Sigmoid colon (tissue), 7 donors: ENCODE data around the gene CPA5. TPM values are rescaled to one million over a fixed set of nuclear protein-coding genes. Genes with fewer than 3 reads are reported as not detected.

ENCODE experiments used
- DNase-seq: peaks from one replicate; pipeline ENCODE4 v3.0.0-alpha.2; 2019
- H3K27ac ChIP-seq, 4 donors: fragments of 200-600 bp; sonication (generic); one replicate each; pipeline ENCODE4 v1.5.1; 2016 to 2019; ENCODE audit warnings: mild to moderate bottlenecking in 1 of 4
- H3K27me3 ChIP-seq, 3 donors: fragments of 200-600 bp; sonication (generic); one replicate each; pipeline ENCODE4 v1.5.1; 2019; ENCODE audit warnings: mild to moderate bottlenecking in 1 of 3
- H3K36me3 ChIP-seq, 4 donors: fragments of 200-600 bp; sonication (generic); one replicate each; pipeline ENCODE4 v1.5.1; 2016 to 2019
- H3K4me1 ChIP-seq, 4 donors: fragments of 200-600 bp; sonication (generic); one replicate each; pipeline ENCODE4 v1.5.1; 2017 to 2019
- H3K4me3 ChIP-seq, 4 donors: fragments of 200-600 bp; sonication (generic); one replicate each; pipeline ENCODE4 v1.5.1; 2017 to 2019; ENCODE audit warnings: mild to moderate bottlenecking in 2 of 4, moderate library complexity in 1 of 4
- H3K9me3 ChIP-seq, 4 donors: fragments of 200-600 bp in 3 of 4; sonication (generic) in 3 of 4; one replicate each; pipeline versions ENCODE4 v1.5.1 to v1.6.1; 2013 to 2019
- CTCF ChIP-seq, 4 experiments: fragments of 450-650 bp in 3 of 4; fragments of 200-600 bp in 1 of 4; IDR thresholded peaks; one replicate each; pipeline ENCODE4 v1.5.1; 2016 to 2019; ENCODE audit warnings: antibody characterized with exemption in 4 of 4, mild to moderate bottlenecking in 3 of 4, moderate library complexity in 2 of 4
- EP300 ChIP-seq, 4 donors: sonication (generic); formaldehyde crosslinking; IDR thresholded peaks; one replicate each; pipeline ENCODE4 v1.6.1; 2017; ENCODE audit warnings: antibody characterized with exemption in 4 of 4
- POLR2A ChIP-seq, 2 donors: fragments of 450-650 bp; IDR thresholded peaks; one replicate each; pipeline ENCODE4 v1.6.1; 2016; ENCODE audit warnings: antibody characterized with exemption in 2 of 2, mild to moderate bottlenecking in 2 of 2, moderate library complexity in 2 of 2
- POLR2AphosphoS5 ChIP-seq, 4 donors: sonication (generic); formaldehyde crosslinking; IDR thresholded peaks; one replicate each; pipeline ENCODE4 v1.6.1; 2017; ENCODE audit warnings: antibody characterized with exemption in 4 of 4
- WGBS, 2 donors: extraction: QIAGEN DNeasy Blood & Tissue Kit; methylation state at CpG; one replicate each; pipeline ENCODE4 v1.1.7; 2013; 5-methylcytosine and 5-hydroxymethylcytosine counted together
- intact Hi-C: fragments of 100-400 bp; cut with DNase I; formaldehyde crosslinking; loops from one replicate; pipeline ENCODE4 v1.15.1; 2023
- polyA plus RNA-seq, 3 donors: library from polyadenylated mRNA; stranded (reverse); fragments of 200-250 nt; gene quantifications; one replicate each; pipeline ENCODE4 v1.2.3, GENCODE V29; 2013
- total RNA-seq, 4 donors: library from RNA; depleted of rRNA; stranded (reverse); fragments of >200 nt; gene quantifications; one replicate each; pipeline ENCODE4 v1.1.0, GENCODE V29; 2016
- donor health status: healthy with polysubstance abuse.
- donor health status: Bipolar disorder and iron deficiency.
- donor health status: healthy.

The CPA5 gene
- total and polyA plus RNA-seq, 7 donors = 1.1 TPM; not detected in 6

- Histone ChIP-seq H3K9me3 (no peaks in the 10 kb centered on the region), H3K4me1 (no peaks in the 10 kb centered on the region), H3K4me3 (no peak overlapping the region), H3K27ac (no peak overlapping the region), H3K27me3 (no peaks in the 10 kb centered on the region), H3K36me3 (no peaks in the 10 kb centered on the region)
- intact Hi-C loops = no loop called here
- TF ChIP-seq POLR2A (IDR thresholded peaks at IDR 0.05) = no peak
- TF ChIP-seq POLR2AphosphoS5 (IDR thresholded peaks at IDR 0.05) = no peak
- no peak for TF ChIP-seq CTCF (IDR thresholded peaks at IDR 0.05)
- no peak for TF ChIP-seq EP300 (IDR thresholded peaks at IDR 0.05)
- 90 to 94% methylated on average over 7 of the region's 7 CpGs for WGBS, 2 donors
- DNase-seq = no peak
These were observed 44.8 kb upstream of the CPA5 start for GRCh38 chr7:130299866-130300265.

GRCh38 chr7:130301501-130302020, 43.1 kb upstream of the CPA5 start:
- 76 to 84% methylated on average over 8 of the region's 8 CpGs for WGBS, 2 donors

GRCh38 chr7:130302649-130303048, 42.0 kb upstream of the CPA5 start:
- H3K36me3 ChIP-seq = no peaks in the 10 kb centered on the region
- no peak for TF ChIP-seq EP300 (IDR thresholded peaks at IDR 0.05)
- TF ChIP-seq POLR2AphosphoS5 (IDR thresholded peaks at IDR 0.05) = no peak
- TF ChIP-seq POLR2A (IDR thresholded peaks at IDR 0.05) = no peak
- TF ChIP-seq CTCF (IDR thresholded peaks at IDR 0.05) = no peak
- no peaks in the 10 kb centered on the region for H3K4me1 ChIP-seq
- H3K9me3 ChIP-seq = no peaks in the 10 kb centered on the region
- no peak overlapping the region for H3K27ac ChIP-seq
- no peak for DNase-seq
- H3K27me3 ChIP-seq = no peaks in the 10 kb centered on the region
- intact Hi-C loops = no loop called here
- no peak overlapping the region for H3K4me3 ChIP-seq

More at GRCh38 chr7:130301501-130302020, 43.1 kb upstream of the CPA5 start:
- no peak overlapping the region for H3K27ac ChIP-seq
- no peak for DNase-seq
- no peaks in the 10 kb centered on the region for H3K9me3 ChIP-seq
- H3K4me3 ChIP-seq = no peak overlapping the region
- intact Hi-C loops = no loop called here
- no peaks in the 10 kb centered on the region for H3K4me1 ChIP-seq
- TF ChIP-seq EP300 (IDR thresholded peaks at IDR 0.05) (no peak), POLR2A (IDR thresholded peaks at IDR 0.05) (no peak), POLR2AphosphoS5 (IDR thresholded peaks at IDR 0.05) (no peak), CTCF (IDR thresholded peaks at IDR 0.05) (no peak)
- H3K36me3 ChIP-seq = no peaks in the 10 kb centered on the region
- H3K27me3 ChIP-seq = no peaks in the 10 kb centered on the region

- TF ChIP-seq POLR2AphosphoS5 (IDR thresholded peaks at IDR 0.05) (no peak), EP300 (IDR thresholded peaks at IDR 0.05) (no peak), POLR2A (IDR thresholded peaks at IDR 0.05) (no peak), CTCF (IDR thresholded peaks at IDR 0.05) (no peak)
- no peaks in the 10 kb centered on the region for H3K9me3 ChIP-seq
- WGBS, 2 donors = 55 to 71% methylated on average over 2 of the region's 2 CpGs
- intact Hi-C loops = no loop called here
- no peak for DNase-seq
- no peaks in the 10 kb centered on the region for H3K4me1 ChIP-seq
- no peak overlapping the region for H3K4me3 ChIP-seq
- no peak overlapping the region for H3K27ac ChIP-seq
- no peaks in the 10 kb centered on the region for H3K36me3 ChIP-seq
- H3K27me3 ChIP-seq = no peaks in the 10 kb centered on the region
These were observed 41.5 kb upstream of the CPA5 start for GRCh38 chr7:130303127-130303526.

GRCh38 chr7:130303551-130303950, 41.1 kb upstream of the CPA5 start:
- Histone ChIP-seq H3K4me1 (no peaks in the 10 kb centered on the region), H3K36me3 (no peaks in the 10 kb centered on the region), H3K27me3 (no peaks in the 10 kb centered on the region), H3K27ac (no peak overlapping the region), H3K9me3 (no peaks in the 10 kb centered on the region), H3K4me3 (no peak overlapping the region)
- 53 to 77% methylated on average over 5 of the region's 5 CpGs for WGBS, 2 donors
- no peak for DNase-seq
- TF ChIP-seq POLR2AphosphoS5 (IDR thresholded peaks at IDR 0.05) = no peak
- TF ChIP-seq EP300 (IDR thresholded peaks at IDR 0.05) = no peak
- no peak for TF ChIP-seq CTCF (IDR thresholded peaks at IDR 0.05)
- TF ChIP-seq POLR2A (IDR thresholded peaks at IDR 0.05) = no peak
- intact Hi-C loops = no loop called here
